Epithelial cell of esophagus (primary cell): Measurements from ENCODE around the gene SRPK2.

Source experiments
- DNase-seq: peaks from one replicate; pipeline ENCODE4 v3.0.0; 2010; ENCODE audit warnings: low read depth
- H3K4me3 ChIP-seq: 2 replicates; pipeline ENCODE4 v1.5.1; 2011; ENCODE audit warnings: mild to moderate bottlenecking, low read length, control low read depth
- TF ChIP-seq, protein P1 (sequence below): IDR thresholded peaks from 2 replicates; pipeline ENCODE4 v1.5.1; 2011; ENCODE audit warnings: low read depth, mild to moderate bottlenecking, low read length, control low read depth, inconsistent platforms; ENCODE audit not compliant: insufficient read depth; ENCODE audit errors: missing control alignments

SRPK2 gene

DNA sequence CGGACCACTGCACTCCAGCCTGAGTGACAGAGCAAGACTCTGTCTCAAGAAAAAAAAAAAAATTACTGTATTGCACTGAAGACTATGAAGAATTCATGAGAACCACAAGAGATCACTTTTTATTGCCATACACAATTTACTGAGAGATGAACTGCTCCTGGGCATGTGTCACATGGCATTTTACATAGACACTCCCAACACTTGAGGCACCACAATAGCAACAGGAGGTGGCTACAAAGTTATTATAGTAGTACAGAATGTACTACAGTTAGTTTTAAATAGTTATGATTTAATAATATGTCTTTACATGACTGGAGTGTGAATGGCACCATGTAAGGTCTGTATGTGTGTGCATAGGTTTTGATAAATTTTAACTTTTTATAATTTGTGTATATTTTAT, 304.1 kb downstream of the SRPK2 start:
- DNase-seq = no peak
- TF ChIP-seq, protein P1, sequence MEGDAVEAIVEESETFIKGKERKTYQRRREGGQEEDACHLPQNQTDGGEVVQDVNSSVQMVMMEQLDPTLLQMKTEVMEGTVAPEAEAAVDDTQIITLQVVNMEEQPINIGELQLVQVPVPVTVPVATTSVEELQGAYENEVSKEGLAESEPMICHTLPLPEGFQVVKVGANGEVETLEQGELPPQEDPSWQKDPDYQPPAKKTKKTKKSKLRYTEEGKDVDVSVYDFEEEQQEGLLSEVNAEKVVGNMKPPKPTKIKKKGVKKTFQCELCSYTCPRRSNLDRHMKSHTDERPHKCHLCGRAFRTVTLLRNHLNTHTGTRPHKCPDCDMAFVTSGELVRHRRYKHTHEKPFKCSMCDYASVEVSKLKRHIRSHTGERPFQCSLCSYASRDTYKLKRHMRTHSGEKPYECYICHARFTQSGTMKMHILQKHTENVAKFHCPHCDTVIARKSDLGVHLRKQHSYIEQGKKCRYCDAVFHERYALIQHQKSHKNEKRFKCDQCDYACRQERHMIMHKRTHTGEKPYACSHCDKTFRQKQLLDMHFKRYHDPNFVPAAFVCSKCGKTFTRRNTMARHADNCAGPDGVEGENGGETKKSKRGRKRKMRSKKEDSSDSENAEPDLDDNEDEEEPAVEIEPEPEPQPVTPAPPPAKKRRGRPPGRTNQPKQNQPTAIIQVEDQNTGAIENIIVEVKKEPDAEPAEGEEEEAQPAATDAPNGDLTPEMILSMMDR = no peak
- no peak overlapping the region for H3K4me3 ChIP-seq

DNA sequence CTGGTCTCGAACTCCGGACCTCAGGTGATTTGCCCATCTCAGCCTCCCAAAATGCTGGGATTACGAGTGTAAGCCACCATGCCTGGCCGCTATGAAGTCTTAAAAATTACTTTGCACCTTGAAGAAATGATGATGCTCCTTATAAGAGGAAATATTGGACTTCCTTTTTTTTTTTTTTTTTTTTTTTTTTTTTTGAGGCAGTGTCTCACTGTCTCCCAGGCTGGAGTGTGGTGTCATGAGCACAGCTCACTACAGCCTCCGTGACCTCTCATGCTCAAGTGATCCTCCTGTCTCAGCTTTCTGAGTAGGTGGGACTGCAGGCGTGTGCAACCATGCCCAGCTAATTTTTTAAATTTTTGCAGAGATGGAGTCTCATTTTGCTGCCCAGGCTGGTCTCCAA, 309.4 kb downstream of the SRPK2 start:
- no peak overlapping the region for H3K4me3 ChIP-seq
- DNase-seq = no peak
- TF ChIP-seq, protein P1 = no peak

DNA sequence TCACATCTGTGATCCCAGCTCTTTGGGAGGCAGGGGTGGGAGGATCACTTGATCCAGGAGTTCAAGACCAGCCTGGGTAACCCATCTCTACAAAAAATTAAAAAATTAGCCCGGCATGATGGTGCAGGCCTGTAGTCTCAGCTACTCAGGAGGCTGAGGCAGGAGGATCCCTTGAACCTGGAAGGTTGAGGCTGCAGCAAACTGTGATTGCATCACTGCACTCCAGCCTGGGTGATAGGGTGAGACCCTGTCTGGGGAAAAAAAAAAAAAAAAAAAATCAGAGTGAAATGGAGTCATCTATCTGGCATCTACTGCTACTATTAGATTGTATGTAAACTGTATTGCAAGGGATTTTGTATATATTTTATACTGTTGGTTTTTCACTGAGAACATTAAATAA, 315.6 kb downstream of the SRPK2 start:
- TF ChIP-seq, protein P1 = no peak
- no peak overlapping the region for H3K4me3 ChIP-seq
- no peak for DNase-seq

DNA sequence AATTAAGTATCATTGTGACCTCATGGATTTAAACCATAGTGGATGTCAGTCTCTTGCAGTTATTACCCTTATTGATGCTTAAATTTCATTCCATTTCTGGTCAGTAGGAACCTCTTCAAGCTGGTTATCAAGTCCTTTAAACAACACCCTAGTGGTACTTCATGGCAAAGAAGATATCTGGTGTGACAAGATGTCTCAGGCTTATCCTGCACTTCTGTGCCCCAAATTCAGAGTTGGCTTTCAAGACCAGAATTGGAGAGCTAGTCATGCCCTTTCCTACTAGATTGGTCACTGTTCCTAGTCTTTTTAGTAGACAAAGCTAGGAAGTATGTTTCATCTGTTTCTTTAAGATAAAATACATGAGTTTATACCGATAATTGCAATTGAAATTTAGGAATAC, 319.8 kb downstream of the SRPK2 start:
- TF ChIP-seq, protein P1 = no peak
- no peak for DNase-seq
- H3K4me3 ChIP-seq = no peak overlapping the region

DNA sequence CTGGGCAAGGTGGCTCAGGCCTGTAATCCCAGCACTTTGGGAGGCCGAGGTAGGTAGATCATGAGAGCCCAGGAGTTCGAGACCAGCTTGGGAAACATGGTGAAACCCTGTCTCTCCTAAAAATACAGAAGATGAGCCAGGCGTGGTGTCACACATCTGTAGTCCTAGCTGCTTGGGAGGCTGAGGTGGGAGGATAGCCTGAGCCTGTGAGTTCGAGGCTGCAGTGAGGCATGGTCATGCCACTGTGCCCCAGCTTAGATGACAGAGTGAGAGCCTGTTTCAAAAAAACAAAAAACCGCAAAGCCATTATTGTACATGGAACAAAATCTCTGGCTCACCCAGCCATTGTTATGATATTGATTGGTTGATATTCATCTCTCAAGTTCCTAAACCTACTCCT, 321.0 kb downstream of the SRPK2 start:
- DNase-seq = no peak
- TF ChIP-seq, protein P1 = no peak
- no peak overlapping the region for H3K4me3 ChIP-seq
